ENCODE results near the gene PMF1.
"Not testable (repeated sequence)": the region's sequence is repeated elsewhere in the genome, so short reads cannot be mapped to it uniquely, and the experiment has no call there.

The PMF1 gene

DNA sequence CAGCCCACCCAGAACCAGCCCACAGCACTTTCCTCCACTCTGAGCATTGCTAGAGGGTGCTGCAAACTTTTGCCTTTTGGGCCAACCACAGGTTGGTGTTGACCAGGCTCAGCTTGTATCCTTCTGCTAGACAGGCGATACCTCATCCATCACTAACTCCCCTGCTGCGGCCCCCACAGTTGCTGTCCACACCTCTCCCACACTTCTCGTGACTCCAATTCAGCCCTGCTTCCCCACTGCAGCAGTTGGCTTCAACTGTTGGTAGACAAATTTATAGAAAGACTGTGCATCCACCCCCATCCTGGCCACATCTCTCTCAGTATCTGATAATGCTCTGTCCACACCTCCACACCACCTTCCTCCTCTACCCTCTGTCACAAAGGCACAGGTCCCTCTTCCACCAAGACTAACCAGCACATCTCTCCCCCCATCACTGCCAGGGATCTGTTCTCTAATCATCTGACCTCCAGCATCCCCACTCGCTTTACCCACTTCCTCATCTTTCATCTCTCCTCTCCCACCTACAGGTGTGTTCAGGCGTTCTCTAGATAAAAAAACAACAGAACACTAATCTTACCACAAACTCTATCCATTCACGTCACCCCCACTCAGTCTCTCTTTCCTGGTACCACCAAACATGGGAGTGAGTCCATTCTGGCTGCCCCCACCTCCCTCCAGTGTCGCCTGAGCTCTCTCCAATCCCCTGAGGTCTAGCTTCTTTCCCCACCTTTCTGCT lies 34.7 kb upstream of the PMF1 start:
- TF ChIP-seq, protein P1, sequence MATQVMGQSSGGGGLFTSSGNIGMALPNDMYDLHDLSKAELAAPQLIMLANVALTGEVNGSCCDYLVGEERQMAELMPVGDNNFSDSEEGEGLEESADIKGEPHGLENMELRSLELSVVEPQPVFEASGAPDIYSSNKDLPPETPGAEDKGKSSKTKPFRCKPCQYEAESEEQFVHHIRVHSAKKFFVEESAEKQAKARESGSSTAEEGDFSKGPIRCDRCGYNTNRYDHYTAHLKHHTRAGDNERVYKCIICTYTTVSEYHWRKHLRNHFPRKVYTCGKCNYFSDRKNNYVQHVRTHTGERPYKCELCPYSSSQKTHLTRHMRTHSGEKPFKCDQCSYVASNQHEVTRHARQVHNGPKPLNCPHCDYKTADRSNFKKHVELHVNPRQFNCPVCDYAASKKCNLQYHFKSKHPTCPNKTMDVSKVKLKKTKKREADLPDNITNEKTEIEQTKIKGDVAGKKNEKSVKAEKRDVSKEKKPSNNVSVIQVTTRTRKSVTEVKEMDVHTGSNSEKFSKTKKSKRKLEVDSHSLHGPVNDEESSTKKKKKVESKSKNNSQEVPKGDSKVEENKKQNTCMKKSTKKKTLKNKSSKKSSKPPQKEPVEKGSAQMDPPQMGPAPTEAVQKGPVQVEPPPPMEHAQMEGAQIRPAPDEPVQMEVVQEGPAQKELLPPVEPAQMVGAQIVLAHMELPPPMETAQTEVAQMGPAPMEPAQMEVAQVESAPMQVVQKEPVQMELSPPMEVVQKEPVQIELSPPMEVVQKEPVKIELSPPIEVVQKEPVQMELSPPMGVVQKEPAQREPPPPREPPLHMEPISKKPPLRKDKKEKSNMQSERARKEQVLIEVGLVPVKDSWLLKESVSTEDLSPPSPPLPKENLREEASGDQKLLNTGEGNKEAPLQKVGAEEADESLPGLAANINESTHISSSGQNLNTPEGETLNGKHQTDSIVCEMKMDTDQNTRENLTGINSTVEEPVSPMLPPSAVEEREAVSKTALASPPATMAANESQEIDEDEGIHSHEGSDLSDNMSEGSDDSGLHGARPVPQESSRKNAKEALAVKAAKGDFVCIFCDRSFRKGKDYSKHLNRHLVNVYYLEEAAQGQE (IDR thresholded peaks at IDR 0.05; ENCODE audit: insufficient replicate concordance, low read depth) = no peak
- TF ChIP-seq, protein P2, sequence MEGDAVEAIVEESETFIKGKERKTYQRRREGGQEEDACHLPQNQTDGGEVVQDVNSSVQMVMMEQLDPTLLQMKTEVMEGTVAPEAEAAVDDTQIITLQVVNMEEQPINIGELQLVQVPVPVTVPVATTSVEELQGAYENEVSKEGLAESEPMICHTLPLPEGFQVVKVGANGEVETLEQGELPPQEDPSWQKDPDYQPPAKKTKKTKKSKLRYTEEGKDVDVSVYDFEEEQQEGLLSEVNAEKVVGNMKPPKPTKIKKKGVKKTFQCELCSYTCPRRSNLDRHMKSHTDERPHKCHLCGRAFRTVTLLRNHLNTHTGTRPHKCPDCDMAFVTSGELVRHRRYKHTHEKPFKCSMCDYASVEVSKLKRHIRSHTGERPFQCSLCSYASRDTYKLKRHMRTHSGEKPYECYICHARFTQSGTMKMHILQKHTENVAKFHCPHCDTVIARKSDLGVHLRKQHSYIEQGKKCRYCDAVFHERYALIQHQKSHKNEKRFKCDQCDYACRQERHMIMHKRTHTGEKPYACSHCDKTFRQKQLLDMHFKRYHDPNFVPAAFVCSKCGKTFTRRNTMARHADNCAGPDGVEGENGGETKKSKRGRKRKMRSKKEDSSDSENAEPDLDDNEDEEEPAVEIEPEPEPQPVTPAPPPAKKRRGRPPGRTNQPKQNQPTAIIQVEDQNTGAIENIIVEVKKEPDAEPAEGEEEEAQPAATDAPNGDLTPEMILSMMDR (IDR thresholded peaks at IDR 0.05; ENCODE audit: insufficient read depth, low read length) = no peak
- TF ChIP-seq SPI1 (IDR thresholded peaks at IDR 0.05; ENCODE audit: borderline replicate concordance, low read depth) (peak; percentile 16; the same call in 1 of the 2 replicates), GABPA (IDR thresholded peaks at IDR 0.05; ENCODE audit: low read depth) (no peak), POLR2AphosphoS5 (IDR thresholded peaks at IDR 0.05; ENCODE audit: low read depth) (no peak)
- no peak overlapping the region for H3K27ac ChIP-seq (replicated peaks)
- no peak for DNase-seq (ENCODE audit: low read depth in 1 of 2, low spot score in 1 of 2)

DNA sequence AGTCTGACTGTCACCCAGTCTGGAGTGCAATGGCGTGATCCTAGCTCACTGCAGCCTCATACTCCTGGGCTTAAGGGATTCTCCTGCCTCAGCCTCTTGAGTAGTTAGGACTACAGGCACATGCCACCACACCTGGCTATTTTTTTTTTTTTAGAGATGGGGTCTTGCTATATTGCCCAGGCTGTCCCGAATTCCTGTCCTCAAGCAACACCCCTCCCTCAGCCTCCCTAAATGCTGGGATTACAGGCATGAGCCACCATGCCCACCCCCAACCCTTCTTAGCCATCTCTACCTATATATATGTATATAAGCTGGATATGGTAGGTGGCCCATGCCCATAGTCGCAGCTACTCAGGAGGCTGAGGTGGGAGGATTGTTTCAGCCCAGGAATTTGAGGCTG lies 32.3 kb upstream of the PMF1 start:
- Histone ChIP-seq H3K27me3 (ENCODE audit: insufficient read depth, poor library complexity, severe bottlenecking) (no peaks in the 10 kb centered on the region), H3K4me3 (replicated peaks; ENCODE audit: insufficient read depth, low read length) (no peak overlapping the region), H3K27ac (replicated peaks) (no peak overlapping the region)
- DNase-seq (ENCODE audit: low read depth in 1 of 2, low spot score in 1 of 2) = no peak
- TF ChIP-seq GABPA (IDR thresholded peaks at IDR 0.05; ENCODE audit: low read depth) (no peak), POLR2AphosphoS5 (IDR thresholded peaks at IDR 0.05; ENCODE audit: low read depth) (no peak), SPI1 (IDR thresholded peaks at IDR 0.05; ENCODE audit: borderline replicate concordance, low read depth) (no peak)
- TF ChIP-seq, protein P1 (IDR thresholded peaks at IDR 0.05; ENCODE audit: insufficient replicate concordance, low read depth) = no peak

More for the DNA sequence above, 34.7 kb upstream of the PMF1 start:
- Histone ChIP-seq H3K4me3 (replicated peaks; ENCODE audit: insufficient read depth, low read length) (no peak overlapping the region), H3K27me3 (ENCODE audit: insufficient read depth, poor library complexity, severe bottlenecking) (no peaks in the 10 kb centered on the region)

DNA sequence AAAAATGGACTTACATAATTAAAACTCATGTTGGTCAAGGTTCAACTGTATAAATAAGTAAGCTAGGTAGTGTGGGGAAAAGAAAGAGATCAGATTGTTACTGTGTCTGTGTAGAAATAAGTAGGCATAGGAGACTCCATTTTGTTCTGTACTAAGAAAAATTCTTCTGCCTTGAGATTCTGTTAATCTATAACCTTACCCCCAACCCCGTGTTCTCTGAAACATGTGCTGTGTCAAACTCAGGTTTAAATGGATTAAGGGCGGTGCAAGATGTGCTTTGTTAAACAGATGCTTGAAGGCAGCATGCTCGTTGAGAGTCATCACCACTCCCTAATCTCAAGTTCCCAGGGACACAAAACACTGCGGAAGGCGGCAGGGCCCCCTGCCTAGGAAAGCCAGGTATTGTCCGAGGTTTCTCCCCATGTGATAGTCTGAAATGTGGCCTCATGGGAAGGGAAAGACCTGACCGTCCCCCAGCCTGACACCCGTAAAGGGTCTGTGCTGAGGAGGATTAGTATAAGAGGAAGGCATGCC lies 31.3 kb upstream of the PMF1 start:
- H3K27ac ChIP-seq (replicated peaks); H3K4me3 ChIP-seq (replicated peaks; ENCODE audit: insufficient read depth, low read length); H3K27me3 ChIP-seq (ENCODE audit: insufficient read depth, poor library complexity, severe bottlenecking); DNase-seq (ENCODE audit: low read depth in 1 of 2, low spot score in 1 of 2): not testable (repeated sequence)

DNA sequence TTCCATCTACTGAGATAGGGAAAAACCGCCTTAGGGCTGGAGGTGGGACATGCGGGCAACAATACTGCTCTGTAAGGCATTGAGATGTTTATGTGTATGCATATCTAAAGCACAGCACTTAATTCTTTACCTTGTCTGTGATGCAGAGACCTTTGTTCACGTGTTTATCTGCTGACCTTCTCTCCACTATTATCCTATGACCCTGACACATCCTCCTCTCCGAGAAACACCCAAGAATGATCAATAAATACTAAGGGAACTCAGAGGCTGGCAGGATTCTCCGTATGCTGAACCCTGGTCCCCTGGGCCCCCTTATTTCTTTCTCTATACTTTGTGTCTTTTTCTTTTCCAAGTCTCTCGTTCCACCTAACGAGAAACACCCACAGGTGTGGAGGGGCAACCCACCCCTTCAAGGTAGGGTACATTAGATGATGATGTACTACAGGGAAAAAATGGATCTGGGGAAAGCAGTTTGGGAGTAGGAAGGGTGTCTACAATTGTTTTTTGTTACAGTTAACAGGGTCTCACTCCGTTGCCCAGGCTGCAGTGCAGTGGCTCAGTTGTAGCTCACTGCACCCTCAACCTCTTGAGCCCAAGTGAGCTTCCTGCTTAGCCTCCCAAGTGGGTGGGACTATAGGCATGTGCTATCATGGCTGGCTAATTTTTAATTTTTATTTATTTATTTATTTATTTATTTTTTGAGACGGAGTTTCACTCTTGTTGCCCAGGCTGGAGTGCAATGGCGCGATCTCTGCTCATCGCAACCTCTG lies 30.6 kb upstream of the PMF1 start:
- not testable (repeated sequence) for DNase-seq (ENCODE audit: low read depth in 1 of 2, low spot score in 1 of 2); H3K4me3 ChIP-seq (replicated peaks; ENCODE audit: insufficient read depth, low read length); H3K27ac ChIP-seq (replicated peaks); H3K27me3 ChIP-seq (ENCODE audit: insufficient read depth, poor library complexity, severe bottlenecking)

DNA sequence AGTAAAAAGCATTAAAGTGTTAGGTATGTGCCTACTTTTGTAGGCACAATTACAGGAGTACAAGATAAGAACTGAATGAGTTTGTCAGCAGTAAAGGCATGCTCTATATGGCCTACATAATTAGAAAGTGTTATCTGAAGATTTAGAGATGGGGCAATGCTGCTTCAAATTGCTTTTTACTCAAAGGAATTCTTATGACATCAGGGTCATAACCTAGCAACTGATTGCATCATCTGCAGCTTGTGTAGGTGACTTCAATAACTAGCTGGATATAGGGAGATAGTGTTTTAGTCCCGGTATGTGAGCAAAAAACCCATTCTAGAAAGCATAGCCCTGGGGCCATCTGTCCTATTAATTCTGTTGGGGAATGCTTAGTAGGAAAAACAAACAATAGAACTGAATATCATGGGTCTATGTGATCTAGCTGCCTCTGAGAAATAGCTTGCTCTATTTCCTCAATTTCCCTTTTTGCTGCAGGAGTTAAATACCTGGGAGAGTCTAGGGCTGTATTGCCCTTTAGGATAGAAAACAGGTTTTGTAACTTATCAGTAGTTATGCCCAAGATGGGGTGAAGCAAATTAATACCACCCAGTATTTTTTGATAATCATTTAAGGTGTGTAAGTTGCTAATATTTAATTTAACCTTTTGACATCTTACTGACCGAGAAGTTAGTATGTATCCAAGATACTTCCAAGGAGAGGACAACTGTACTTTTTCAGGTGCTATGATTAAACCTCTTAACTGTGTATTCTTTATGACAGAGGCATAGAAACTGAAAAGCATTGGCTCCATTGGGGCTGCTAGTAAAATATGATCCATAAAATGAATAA lies 26.2 kb upstream of the PMF1 start:
- H3K27me3 ChIP-seq (ENCODE audit: insufficient read depth, poor library complexity, severe bottlenecking); H3K27ac ChIP-seq (replicated peaks); H3K4me3 ChIP-seq (replicated peaks; ENCODE audit: insufficient read depth, low read length): not testable (repeated sequence)
- peak in 1 of 2 experiments; percentile 10 for DNase-seq (ENCODE audit: low read depth in 1 of 2, low spot score in 1 of 2)

DNA sequence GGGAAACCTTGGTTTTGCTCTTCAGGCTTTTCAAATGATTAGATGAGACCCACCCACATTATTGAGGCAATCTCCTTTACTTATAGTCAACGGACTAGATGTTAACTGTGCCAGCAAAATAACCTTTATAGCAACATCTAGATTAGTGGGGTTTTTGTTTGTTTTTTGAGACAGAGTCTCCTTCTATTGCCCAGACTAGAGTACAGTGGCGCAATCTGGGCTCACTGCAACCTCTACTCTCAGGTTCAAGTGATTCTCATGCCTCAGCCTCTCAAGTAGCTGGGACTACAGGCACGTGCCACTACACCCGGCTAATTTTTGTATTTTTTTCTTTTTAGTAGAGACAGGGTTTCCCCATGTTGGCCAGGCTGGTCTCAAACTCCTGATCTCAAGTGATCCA lies 22.5 kb upstream of the PMF1 start:
- H3K4me3 ChIP-seq (replicated peaks; ENCODE audit: insufficient read depth, low read length); H3K27ac ChIP-seq (replicated peaks); DNase-seq (ENCODE audit: low read depth in 1 of 2, low spot score in 1 of 2); H3K27me3 ChIP-seq (ENCODE audit: insufficient read depth, poor library complexity, severe bottlenecking): not testable (repeated sequence)

Data from HL-60 (cell line).